H54 (cell line): ENCODE data around the gene SPACA9.
A peak's percentile ranks its signal among the peaks of the same experiment; 100 is the strongest.

Source experiments
- DNase-seq: peaks from one replicate; pipeline ENCODE4 v3.0.0; 2011; ENCODE audit warnings: low spot score, mixed read lengths; ENCODE audit not compliant: insufficient read length
- FAIRE-seq: peaks from 3 replicates; lab custom pipeline; 2011; peaks lifted over from hg19 to GRCh38; lab: Jason Lieb, UNC
- POLR2A ChIP-seq: IDR thresholded peaks from 2 replicates; pipeline ENCODE4 v1.6.1; 2011; ENCODE audit warnings: low read depth, mild to moderate bottlenecking, low read length

Gene SPACA9

GRCh38 chr9:132853482-132853881 is 25.2 kb upstream of the SPACA9 start:
- FAIRE-seq (no peak), DNase-seq (no peak)
- TF ChIP-seq POLR2A = no peak

- DNase-seq (no peak), FAIRE-seq (no peak)
- TF ChIP-seq POLR2A = no peak
Measured at GRCh38 chr9:132854832-132855231, 23.9 kb upstream of the SPACA9 start.

- DNase-seq (no peak), FAIRE-seq (no peak)
- TF ChIP-seq POLR2A = no peak
Measured at GRCh38 chr9:132855904-132856303, 22.8 kb upstream of the SPACA9 start.

- no peak for DNase-seq
- TF ChIP-seq POLR2A = no peak
- FAIRE-seq = no peak
Measured at GRCh38 chr9:132857031-132857430, 21.7 kb upstream of the SPACA9 start.

- no peak for TF ChIP-seq POLR2A
- FAIRE-seq (no peak), DNase-seq (peak; percentile 82)
Measured at GRCh38 chr9:132857616-132858342, 20.9 kb upstream of the SPACA9 start.

- no peak for TF ChIP-seq POLR2A
- no peak for FAIRE-seq
- no peak for DNase-seq
Measured at GRCh38 chr9:132858751-132859150, 19.9 kb upstream of the SPACA9 start.

GRCh38 chr9:132861666-132862065 is 17.0 kb upstream of the SPACA9 start:
- no peak for TF ChIP-seq POLR2A
- FAIRE-seq (no peak), DNase-seq (no peak)

- no peak for DNase-seq
- no peak for FAIRE-seq
- TF ChIP-seq POLR2A = no peak
Measured at GRCh38 chr9:132862533-132862932, 16.2 kb upstream of the SPACA9 start.

- TF ChIP-seq POLR2A = no peak
- FAIRE-seq (no peak), DNase-seq (no peak)
Measured at GRCh38 chr9:132863096-132863495, 15.6 kb upstream of the SPACA9 start.

GRCh38 chr9:132864277-132864676 is 14.4 kb upstream of the SPACA9 start:
- FAIRE-seq (no peak), DNase-seq (no peak)
- no peak for TF ChIP-seq POLR2A

- no peak for TF ChIP-seq POLR2A
- FAIRE-seq (no peak), DNase-seq (no peak)
Measured at GRCh38 chr9:132864691-132865090, 14.0 kb upstream of the SPACA9 start.

GRCh38 chr9:132866898-132867297 is 11.8 kb upstream of the SPACA9 start:
- FAIRE-seq = no peak
- DNase-seq = no peak
- no peak for TF ChIP-seq POLR2A

GRCh38 chr9:132869266-132869665 is 9.4 kb upstream of the SPACA9 start:
- DNase-seq (no peak), FAIRE-seq (no peak)
- no peak for TF ChIP-seq POLR2A

- DNase-seq (no peak), FAIRE-seq (no peak)
- TF ChIP-seq POLR2A = no peak
Measured at GRCh38 chr9:132873403-132873802, 5.3 kb upstream of the SPACA9 start.

- DNase-seq (no peak), FAIRE-seq (no peak)
- TF ChIP-seq POLR2A = no peak
Measured at GRCh38 chr9:132875159-132875558, 3.5 kb upstream of the SPACA9 start.
